Memory B cell (primary cell): Measurements from ENCODE around the gene CRTC2.

Source experiments
- ATAC-seq: fragments of 150-1000 bp; cut with Tn5 transposase; 2 replicates; pipeline ENCODE4 v1.10.0; 2021; ENCODE audit warnings: low read depth, mild to moderate bottlenecking, moderate library complexity
- DNase-seq, 2 donors: peaks; one replicate each; pipeline ENCODE4 v3.0.0; 2022; ENCODE audit warnings: low spot score in 2 of 2
- H3K27ac Mint-ChIP-seq: one replicate; pipeline ENCODE4 v1.8.0; 2022; ENCODE audit warnings: mild to moderate bottlenecking, moderate library complexity, mixed read lengths
- H3K27me3 Mint-ChIP-seq: one replicate; pipeline ENCODE4 v1.8.0; 2022; ENCODE audit warnings: mixed read lengths
- H3K36me3 Mint-ChIP-seq: one replicate; pipeline ENCODE4 v1.8.0; 2022; ENCODE audit warnings: mild to moderate bottlenecking, mixed read lengths
- H3K4me1 Mint-ChIP-seq: one replicate; pipeline ENCODE4 v1.8.0; 2022; ENCODE audit warnings: mixed read lengths
- H3K4me3 Mint-ChIP-seq: one replicate; pipeline ENCODE4 v1.8.0; 2022; ENCODE audit warnings: mild to moderate bottlenecking, moderate library complexity, mixed read lengths
- H3K9me3 Mint-ChIP-seq: one replicate; pipeline ENCODE4 v1.8.0; 2022; ENCODE audit warnings: mixed read lengths

The CRTC2 gene

GRCh38 chr1:153963850-153964331 lies 5.5 kb upstream of the CRTC2 start:
- peaks cover 2% of the 10 kb centered on the region for H3K36me3 Mint-ChIP-seq
- H3K9me3 Mint-ChIP-seq: no peaks in the 10 kb centered on the region
- no peaks in the 10 kb centered on the region for H3K27me3 Mint-ChIP-seq
- ATAC-seq (no peak), DNase-seq (no peak)
- peak overlapping the region; percentile 86 for H3K27ac Mint-ChIP-seq
- H3K4me3 Mint-ChIP-seq: peak overlapping the region; percentile 85
- peaks cover 44% of the 10 kb centered on the region for H3K4me1 Mint-ChIP-seq

- H3K36me3 Mint-ChIP-seq: peaks cover 2% of the 10 kb centered on the region
- no peaks in the 10 kb centered on the region for H3K9me3 Mint-ChIP-seq
- ATAC-seq: peak; percentile 40
- H3K4me3 Mint-ChIP-seq: peak within 1 kb of the TSS; percentile 85
- H3K4me1 Mint-ChIP-seq: peaks cover 42% of the 10 kb centered on the region
- no peaks in the 10 kb centered on the region for H3K27me3 Mint-ChIP-seq
- peak within 1 kb of the TSS; percentile 86 for H3K27ac Mint-ChIP-seq
- peak; percentile 87 to 89 for DNase-seq
Observed at GRCh38 chr1:153963030-153963849, 4.8 kb upstream of the CRTC2 start, which contains the start of gene SLC39A1. Gene SLC39A1 (minus strand): TSS chr1:153963537. CDS start chr1:153962715, 822 bp downstream.

- Mint-ChIP-seq H3K9me3 (no peaks in the 10 kb centered on the region), H3K36me3 (peaks cover 2% of the 10 kb centered on the region), H3K27ac (peak overlapping the region; percentile 86), H3K27me3 (no peaks in the 10 kb centered on the region), H3K4me3 (peak overlapping the region; percentile 85), H3K4me1 (peaks cover 38% of the 10 kb centered on the region)
- DNase-seq (no peak), ATAC-seq (no peak)
Observed at GRCh38 chr1:153962088-153963029, 3.9 kb upstream of the CRTC2 start.

- no peaks in the 10 kb centered on the region for H3K27me3 Mint-ChIP-seq
- no peak overlapping the region for H3K27ac Mint-ChIP-seq
- H3K36me3 Mint-ChIP-seq: peaks cover 2% of the 10 kb centered on the region
- ATAC-seq (no peak), DNase-seq (no peak)
- peak overlapping the region; percentile 21 for H3K4me3 Mint-ChIP-seq
- H3K4me1 Mint-ChIP-seq: peaks cover 44% of the 10 kb centered on the region
- H3K9me3 Mint-ChIP-seq: no peaks in the 10 kb centered on the region
Observed at GRCh38 chr1:153961421-153961820, 3.0 kb upstream of the CRTC2 start.

- Mint-ChIP-seq H3K27me3 (no peaks in the 10 kb centered on the region), H3K27ac (no peak overlapping the region), H3K4me1 (peaks cover 43% of the 10 kb centered on the region), H3K4me3 (no peak overlapping the region), H3K36me3 (peaks cover 2% of the 10 kb centered on the region), H3K9me3 (no peaks in the 10 kb centered on the region)
- no peak for ATAC-seq
- no peak for DNase-seq
Observed at GRCh38 chr1:153960206-153960605, 1.8 kb upstream of the CRTC2 start.

- H3K36me3 Mint-ChIP-seq: peaks cover 2% of the 10 kb centered on the region
- peak overlapping the region; percentile 15 for H3K4me3 Mint-ChIP-seq
- DNase-seq (no peak), ATAC-seq (no peak)
- peaks cover 43% of the 10 kb centered on the region for H3K4me1 Mint-ChIP-seq
- H3K27me3 Mint-ChIP-seq: no peaks in the 10 kb centered on the region
- H3K27ac Mint-ChIP-seq: no peak overlapping the region
- H3K9me3 Mint-ChIP-seq: no peaks in the 10 kb centered on the region
Observed at GRCh38 chr1:153959454-153959853, 1.0 kb upstream of the CRTC2 start.

- ATAC-seq: no peak
- Mint-ChIP-seq H3K4me1 (peaks cover 45% of the 10 kb centered on the region), H3K27ac (peak overlapping the region; percentile 89), H3K4me3 (peak overlapping the region; percentile 92), H3K36me3 (peaks cover 8% of the 10 kb centered on the region), H3K27me3 (no peaks in the 10 kb centered on the region), H3K9me3 (no peaks in the 10 kb centered on the region)
- DNase-seq: no peak
Observed at GRCh38 chr1:153958961-153959260, 499 bp upstream of the CRTC2 start.

- DNase-seq (peak; percentile 33 to 62), ATAC-seq (peak; percentile 28)
- Mint-ChIP-seq H3K4me1 (peaks cover 40% of the 10 kb centered on the region), H3K9me3 (no peaks in the 10 kb centered on the region), H3K36me3 (peaks cover 12% of the 10 kb centered on the region), H3K27ac (peak overlapping the region; percentile 89), H3K27me3 (no peaks in the 10 kb centered on the region), H3K4me3 (peak overlapping the region; percentile 92)
Observed at GRCh38 chr1:153957744-153958110, 685 bp downstream of the CRTC2 start.

GRCh38 chr1:153956997-153957715 lies 1.3 kb downstream of the CRTC2 start:
- H3K27ac Mint-ChIP-seq: peak overlapping the region; percentile 89
- H3K4me3 Mint-ChIP-seq: peak overlapping the region; percentile 92
- ATAC-seq: no peak
- H3K9me3 Mint-ChIP-seq: no peaks in the 10 kb centered on the region
- DNase-seq: no peak
- H3K27me3 Mint-ChIP-seq: no peaks in the 10 kb centered on the region
- peaks cover 16% of the 10 kb centered on the region for H3K36me3 Mint-ChIP-seq
- H3K4me1 Mint-ChIP-seq: peaks cover 38% of the 10 kb centered on the region

- peak overlapping the region; percentile 80 for H3K27ac Mint-ChIP-seq
Observed at GRCh38 chr1:153954826-153955225, 3.6 kb downstream of the CRTC2 start.

GRCh38 chr1:153953859-153954365 lies 4.5 kb downstream of the CRTC2 start:
- DNase-seq: no peak
- Mint-ChIP-seq H3K4me3 (no peak overlapping the region), H3K27ac (peak overlapping the region; percentile 80), H3K9me3 (no peaks in the 10 kb centered on the region), H3K27me3 (no peaks in the 10 kb centered on the region), H3K4me1 (peaks cover 46% of the 10 kb centered on the region), H3K36me3 (peaks cover 38% of the 10 kb centered on the region)
- ATAC-seq: no peak

More at GRCh38 chr1:153954826-153955225, 3.6 kb downstream of the CRTC2 start:
- no peaks in the 10 kb centered on the region for H3K9me3 Mint-ChIP-seq
- no peak for DNase-seq
- H3K36me3 Mint-ChIP-seq: peaks cover 35% of the 10 kb centered on the region
- peaks cover 46% of the 10 kb centered on the region for H3K4me1 Mint-ChIP-seq
- ATAC-seq: no peak
- no peaks in the 10 kb centered on the region for H3K27me3 Mint-ChIP-seq
- H3K4me3 Mint-ChIP-seq: no peak overlapping the region

GRCh38 chr1:153951801-153952200 lies 6.6 kb downstream of the CRTC2 start:
- Mint-ChIP-seq H3K27ac (no peak overlapping the region), H3K36me3 (peaks cover 42% of the 10 kb centered on the region), H3K4me3 (no peak overlapping the region), H3K4me1 (peaks cover 46% of the 10 kb centered on the region), H3K27me3 (no peaks in the 10 kb centered on the region), H3K9me3 (no peaks in the 10 kb centered on the region)
- no peak for DNase-seq
- ATAC-seq: no peak

GRCh38 chr1:153951183-153951582 lies 7.2 kb downstream of the CRTC2 start:
- H3K4me3 Mint-ChIP-seq: no peak overlapping the region
- H3K36me3 Mint-ChIP-seq: peaks cover 42% of the 10 kb centered on the region
- ATAC-seq: no peak
- peak overlapping the region; percentile 56 for H3K27ac Mint-ChIP-seq
- no peaks in the 10 kb centered on the region for H3K9me3 Mint-ChIP-seq
- H3K27me3 Mint-ChIP-seq: no peaks in the 10 kb centered on the region
- H3K4me1 Mint-ChIP-seq: peaks cover 42% of the 10 kb centered on the region
- DNase-seq: no peak
